NB4 (cell line): ENCODE data around the gene SEMA5B.

ENCODE experiments used
- CTCF ChIP-seq: IDR thresholded peaks from one replicate; pipeline ENCODE4 v1.5.1; 2012; ENCODE audit warnings: low read depth, low read length
- POLR2A ChIP-seq: IDR thresholded peaks from 2 replicates; pipeline ENCODE4 v1.6.1; 2011; ENCODE audit warnings: mild to moderate bottlenecking; ENCODE audit not compliant: insufficient read length; ENCODE audit errors: extremely low read depth

- TF ChIP-seq POLR2A (no peak), CTCF (no peak)
These were observed 151.9 kb downstream of the SEMA5B start for GRCh38 chr3:122875547-122876127.
